Limb (tissue), 2 donors: ENCODE results near the gene PALB2.

Source experiments
- DNase-seq, 2 donors: peaks; one replicate each; pipeline ENCODE4 v3.0.0-alpha.2; 2016; ENCODE audit errors: extremely low spot score in 2 of 2

PALB2 gene

GRCh38 chr16:23556881-23557778 lies 84.0 kb downstream of the PALB2 start, which contains the start of the genes EARS2 and UBFD1:
Gene EARS2, minus strand, starts transcription at chr16:23557350. Its CDS starts 7 bp downstream, at chr16:23557343.
Gene UBFD1, plus strand, starts transcription at chr16:23557727. Its CDS starts 16 bp downstream, at chr16:23557743.
- peak; percentile 97 to 99 for DNase-seq

- DNase-seq: no peak
Measured at GRCh38 chr16:23554536-23554935, 86.6 kb downstream of the PALB2 start.
